ENCODE data around the gene SLC35B2. TPM values are rescaled to one million over a fixed set of nuclear protein-coding genes. Genes with fewer than 3 reads are reported as not detected.
A peak's percentile ranks its signal among the peaks of the same experiment; 100 is the strongest.

SLC35B2 gene
- total and polyA plus RNA-seq, 2 experiments from 2014 or later = 101 to 114 TPM

- Histone ChIP-seq H4K20me1 (ENCODE audit: insufficient read depth) (no peaks in the 10 kb centered on the region), H2AFZ (peak overlapping the region; percentile 71), H3K79me2 (ENCODE audit: insufficient read depth) (no peaks in the 10 kb centered on the region), H3K9me3 (ENCODE audit: low read depth) (no peaks in the 10 kb centered on the region), H3K9me2 (ENCODE audit: insufficient read depth) (no peaks in the 10 kb centered on the region), H3K4me2 (ENCODE audit: unreplicated experiment) (peak overlapping the region; percentile 77), H3K9ac (peak overlapping the region; percentile 85), H3K36me3 (ENCODE audit: low read depth) (no peaks in the 10 kb centered on the region), H3K27ac (peak overlapping the region; percentile 82), H3K4me1 (ENCODE audit: insufficient read depth) (peaks cover 33% of the 10 kb centered on the region), H3K27me3 (replicated peaks; ENCODE audit: insufficient read depth) (no peaks in the 10 kb centered on the region), H3F3A (ENCODE audit: insufficient read depth) (peaks cover 32% of the 10 kb centered on the region), H3K4me3 (peak overlapping the region; percentile 76)
- in situ Hi-C loops (cut with MboI) = no loop called here
- no peak for TF ChIP-seq EZH2 (IDR thresholded peaks at IDR 0.05; ENCODE audit: insufficient read depth, poor library complexity, severe bottlenecking)
- no peak for TF ChIP-seq EZH2phosphoT487 (IDR thresholded peaks at IDR 0.05; ENCODE audit: insufficient read depth, low read depth)
- WGBS, 2 experiments (ENCODE audit: low coverage in 1 of 2, low lambda C conversion rate in 2 of 2, missing lambda C conversion rate in 2 of 2) = 31 to 34% methylated on average over 20 to 22 of the region's 22 CpGs
- peak; percentile 100 for DNase-seq
Observed at GRCh38 chr6:44237021-44237812, 20.1 kb downstream of the SLC35B2 start.

DNA sequence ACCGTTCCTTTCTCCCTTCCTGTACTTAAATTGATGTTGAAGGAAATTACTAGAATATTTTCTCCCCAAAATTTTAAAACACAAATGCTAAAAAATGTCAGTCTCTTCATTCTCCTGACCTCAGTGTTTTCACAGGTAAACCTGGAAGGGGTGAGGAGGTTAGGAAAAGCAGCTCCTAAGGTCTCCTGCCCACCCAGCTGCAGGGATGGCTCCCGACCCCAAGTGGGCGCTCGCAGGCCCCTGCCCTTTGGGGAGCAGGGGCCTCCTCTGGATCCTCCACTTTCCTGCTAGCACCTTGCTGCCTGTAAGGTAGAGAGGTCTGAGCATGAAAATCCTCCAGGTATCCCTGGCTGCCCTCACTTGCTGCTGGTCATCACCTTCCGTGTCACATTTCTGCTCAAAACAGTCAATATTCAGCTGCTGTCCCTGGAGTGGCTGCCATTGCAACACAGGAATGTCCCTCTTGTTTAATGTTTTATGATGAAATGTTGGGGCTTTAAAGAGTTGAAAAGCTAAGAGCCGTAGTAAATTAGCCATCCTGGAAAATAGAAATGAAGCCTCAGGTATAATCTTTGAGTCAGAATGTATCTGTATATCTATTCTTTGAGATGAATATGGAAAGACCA is 21.3 kb downstream of the SLC35B2 start:
- TF ChIP-seq EZH2phosphoT487 (IDR thresholded peaks at IDR 0.05; ENCODE audit: insufficient read depth, low read depth) (no peak), EZH2 (IDR thresholded peaks at IDR 0.05; ENCODE audit: insufficient read depth, poor library complexity, severe bottlenecking) (no peak)
- in situ Hi-C loops (cut with MboI) = no loop called here

GRCh38 chr6:44235269-44235668 is 22.1 kb downstream of the SLC35B2 start:
- 67 to 72% methylated on average over 6 of the region's 6 CpGs for WGBS, 2 experiments (ENCODE audit: low coverage in 1 of 2, low lambda C conversion rate in 2 of 2, missing lambda C conversion rate in 2 of 2)
- H3K9me3 ChIP-seq (ENCODE audit: low read depth) = no peaks in the 10 kb centered on the region
- TF ChIP-seq EZH2 (IDR thresholded peaks at IDR 0.05; ENCODE audit: insufficient read depth, poor library complexity, severe bottlenecking) = no peak
- TF ChIP-seq EZH2phosphoT487 (IDR thresholded peaks at IDR 0.05; ENCODE audit: insufficient read depth, low read depth) = no peak
- peak overlapping the region; percentile 82; the same call in 1 of the 2 replicates for H3K27ac ChIP-seq
- no peaks in the 10 kb centered on the region for H3K9me2 ChIP-seq (ENCODE audit: insufficient read depth)
- no peak for DNase-seq
- H3K4me3 ChIP-seq = no peak overlapping the region
- H3K27me3 ChIP-seq (replicated peaks; ENCODE audit: insufficient read depth) = no peaks in the 10 kb centered on the region
- peaks cover 33% of the 10 kb centered on the region for H3K4me1 ChIP-seq (ENCODE audit: insufficient read depth)
- H3K79me2 ChIP-seq (ENCODE audit: insufficient read depth) = no peaks in the 10 kb centered on the region
- H3K4me2 ChIP-seq (ENCODE audit: unreplicated experiment) = peak overlapping the region; percentile 31
- H3F3A ChIP-seq (ENCODE audit: insufficient read depth) = peaks cover 32% of the 10 kb centered on the region
- peak overlapping the region; percentile 62; the same call in 1 of the 2 replicates for H2AFZ ChIP-seq
- no peak overlapping the region for H3K9ac ChIP-seq
- H3K36me3 ChIP-seq (ENCODE audit: low read depth) = no peaks in the 10 kb centered on the region
- in situ Hi-C loops (cut with MboI) = no loop called here
- no peaks in the 10 kb centered on the region for H4K20me1 ChIP-seq (ENCODE audit: insufficient read depth)

More for the DNA sequence above, 21.3 kb downstream of the SLC35B2 start:
- Histone ChIP-seq H3K36me3 (ENCODE audit: low read depth) (no peaks in the 10 kb centered on the region), H3K4me1 (ENCODE audit: insufficient read depth) (peaks cover 33% of the 10 kb centered on the region), H4K20me1 (ENCODE audit: insufficient read depth) (no peaks in the 10 kb centered on the region), H3K79me2 (ENCODE audit: insufficient read depth) (no peaks in the 10 kb centered on the region), H3K9me3 (ENCODE audit: low read depth) (no peaks in the 10 kb centered on the region), H3K9ac (no peak overlapping the region), H3K27me3 (replicated peaks; ENCODE audit: insufficient read depth) (no peaks in the 10 kb centered on the region), H3K9me2 (ENCODE audit: insufficient read depth) (no peaks in the 10 kb centered on the region), H3K27ac (no peak overlapping the region), H3K4me2 (ENCODE audit: unreplicated experiment) (no peak overlapping the region), H3F3A (ENCODE audit: insufficient read depth) (peaks cover 32% of the 10 kb centered on the region), H2AFZ (no peak overlapping the region), H3K4me3 (no peak overlapping the region)
- WGBS, 2 experiments (ENCODE audit: low coverage in 1 of 2, low lambda C conversion rate in 2 of 2, missing lambda C conversion rate in 2 of 2) = 89% methylated on average over 6 of the region's 6 CpGs
- DNase-seq = no peak

- TF ChIP-seq EZH2phosphoT487 (IDR thresholded peaks at IDR 0.05; ENCODE audit: insufficient read depth, low read depth) (no peak), EZH2 (IDR thresholded peaks at IDR 0.05; ENCODE audit: insufficient read depth, poor library complexity, severe bottlenecking) (no peak)
- H4K20me1 ChIP-seq (ENCODE audit: insufficient read depth) = no peaks in the 10 kb centered on the region
- H2AFZ ChIP-seq = peak overlapping the region; percentile 62
- H3K9me3 ChIP-seq (ENCODE audit: low read depth) = no peaks in the 10 kb centered on the region
- no peaks in the 10 kb centered on the region for H3K79me2 ChIP-seq (ENCODE audit: insufficient read depth)
- peaks cover 35% of the 10 kb centered on the region for H3K4me1 ChIP-seq (ENCODE audit: insufficient read depth)
- H3K27me3 ChIP-seq (replicated peaks; ENCODE audit: insufficient read depth) = no peaks in the 10 kb centered on the region
- H3K36me3 ChIP-seq (ENCODE audit: low read depth) = no peaks in the 10 kb centered on the region
- peak overlapping the region; percentile 55 for H3K9ac ChIP-seq
- peak overlapping the region; percentile 60 for H3K4me2 ChIP-seq (ENCODE audit: unreplicated experiment)
- in situ Hi-C loops (cut with MboI) = no loop called here
- DNase-seq = peak; percentile 90
- H3K9me2 ChIP-seq (ENCODE audit: insufficient read depth) = no peaks in the 10 kb centered on the region
- WGBS, 2 experiments (ENCODE audit: low coverage in 1 of 2, low lambda C conversion rate in 2 of 2, missing lambda C conversion rate in 2 of 2) = 5 to 7% methylated on average over 5 of the region's 5 CpGs
- no peak overlapping the region for H3K4me3 ChIP-seq
- peaks cover 32% of the 10 kb centered on the region for H3F3A ChIP-seq (ENCODE audit: insufficient read depth)
- peak overlapping the region; percentile 82 for H3K27ac ChIP-seq
Observed at GRCh38 chr6:44234101-44235025, 23.0 kb downstream of the SLC35B2 start.
